GM18909 (cell line): Measurements from ENCODE around the gene MX2.

Source experiments
- ATAC-seq: cut with Tn5 transposase; IDR thresholded peaks from one replicate; pipeline ENCODE4 v1.9.1; 2021; ENCODE audit warnings: mild to moderate bottlenecking; ENCODE audit not compliant: unreplicated experiment, poor library complexity

Gene MX2

DNA sequence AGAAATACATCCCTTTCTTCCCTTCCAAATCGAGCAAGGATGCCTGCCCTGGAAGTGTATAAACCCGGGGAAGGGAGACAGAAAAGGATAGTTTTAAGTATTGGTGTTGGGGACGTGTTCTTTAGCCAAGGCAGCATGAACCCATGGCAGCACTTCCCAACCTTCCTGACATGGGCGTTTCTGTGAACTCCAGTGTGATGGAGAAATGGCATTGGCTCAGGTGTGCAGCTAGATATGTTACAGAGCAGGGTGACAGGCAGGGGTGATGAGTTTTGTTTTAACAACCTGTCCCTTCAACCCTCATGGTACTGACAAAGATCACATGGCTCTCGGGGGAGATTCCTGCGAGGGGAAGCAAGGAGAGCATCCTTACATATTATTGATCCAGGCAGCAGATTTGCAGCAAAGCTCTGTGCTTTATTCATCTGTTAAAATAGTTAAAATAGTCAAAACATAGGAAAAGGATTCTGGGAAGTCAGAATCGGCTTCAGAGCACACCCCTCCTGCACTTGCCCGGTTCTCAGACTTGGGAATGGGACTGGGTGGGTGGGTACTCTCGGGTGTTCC is 68.2 kb downstream of the MX2 start:
- ATAC-seq = no peak

DNA sequence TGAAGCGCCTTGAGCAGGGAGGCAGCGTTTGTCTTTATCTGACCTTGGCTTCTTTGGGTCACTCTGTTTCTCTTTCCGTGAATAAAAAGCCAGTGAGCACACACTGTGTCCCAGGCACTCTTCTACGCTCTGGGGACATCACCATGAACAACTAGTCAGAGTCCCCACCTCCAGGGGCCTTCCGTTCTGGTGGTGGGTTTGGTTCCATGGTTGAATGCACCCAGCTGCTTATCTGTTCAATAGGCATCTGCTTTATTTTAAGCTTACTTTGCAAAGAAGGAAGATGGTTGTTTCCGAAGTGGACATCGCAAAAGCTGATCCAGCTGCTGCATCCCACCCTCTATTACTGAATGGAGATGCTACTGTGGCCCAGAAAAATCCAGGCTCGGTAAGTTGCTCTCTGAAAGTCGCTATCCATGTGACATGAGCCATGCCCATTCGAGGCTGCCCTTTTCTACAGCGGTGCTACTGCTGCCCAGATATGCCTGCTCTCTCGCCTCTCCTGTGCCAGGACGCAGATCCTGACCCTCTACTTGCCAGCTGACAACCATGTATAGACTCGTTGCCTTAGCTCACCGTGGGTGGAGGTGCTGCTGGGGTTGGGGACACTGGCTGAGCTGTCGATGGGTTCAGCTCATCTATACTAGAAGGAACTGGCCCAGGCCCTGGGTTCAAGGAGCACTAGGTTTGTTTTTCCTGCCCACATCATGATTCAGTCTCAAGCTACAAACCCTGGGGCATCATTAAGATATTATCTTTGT is 70.1 kb downstream of the MX2 start:
- ATAC-seq = peak; percentile 79

DNA sequence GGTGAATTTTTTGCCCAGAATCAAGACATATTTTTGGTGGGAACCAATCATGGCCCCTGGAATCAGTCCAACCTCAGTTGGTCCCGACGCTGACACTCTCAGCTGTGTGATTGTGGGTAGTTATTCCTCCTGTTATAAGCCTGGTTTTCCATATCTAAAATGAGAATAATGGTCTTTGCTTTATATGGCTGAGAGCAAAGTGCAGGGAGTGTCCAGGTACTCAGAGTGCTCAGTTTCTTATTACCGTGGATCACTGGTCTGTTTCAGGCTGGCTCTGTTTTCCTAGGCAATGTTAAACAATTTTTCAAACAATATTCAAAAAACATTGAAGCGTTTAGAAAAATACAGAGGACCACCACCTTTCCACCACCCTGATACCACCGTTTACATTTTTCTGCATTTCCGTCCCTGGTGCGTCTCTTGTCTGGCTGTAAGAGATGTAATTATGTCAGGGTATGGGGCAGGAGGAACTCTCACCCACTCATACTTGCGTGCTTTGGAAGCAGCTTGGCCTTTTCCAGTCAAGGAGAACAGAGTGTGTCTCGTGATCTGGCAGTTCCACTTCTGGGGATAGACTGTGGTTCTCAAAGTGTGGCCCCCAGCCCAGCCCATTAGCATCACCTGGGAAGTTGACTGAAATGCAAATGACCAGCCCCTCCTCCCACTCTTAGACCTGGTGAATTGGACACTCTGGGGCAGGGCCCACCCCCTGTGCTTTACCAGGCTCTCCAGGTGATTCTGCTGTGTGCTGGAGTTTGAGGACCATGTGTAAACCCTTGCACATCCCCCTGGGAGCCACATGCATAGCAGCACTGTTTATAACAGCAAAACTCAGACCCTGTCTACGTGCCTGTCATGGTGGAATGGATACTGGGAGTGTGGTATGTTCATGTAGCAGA is 71.0 kb downstream of the MX2 start:
- ATAC-seq = no peak

DNA sequence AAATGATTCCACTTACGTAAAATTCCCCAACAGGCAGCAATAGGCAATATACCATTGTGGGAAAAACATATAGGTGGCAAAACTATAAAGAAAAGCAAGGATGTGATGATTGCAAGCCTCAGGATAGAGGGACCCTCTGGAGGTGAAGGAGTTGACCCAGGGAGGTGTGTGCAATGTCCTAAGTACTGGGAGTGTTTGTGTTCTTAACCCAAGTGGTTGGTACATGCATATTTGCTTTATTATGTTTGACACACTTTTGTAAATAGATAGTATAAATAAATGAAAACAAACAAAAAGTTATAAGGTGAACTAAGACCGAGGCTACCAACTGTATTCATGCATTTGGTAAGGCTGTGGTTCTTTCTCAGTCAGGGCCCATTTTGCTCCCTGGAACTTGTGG is 71.7 kb downstream of the MX2 start:
- ATAC-seq = no peak

DNA sequence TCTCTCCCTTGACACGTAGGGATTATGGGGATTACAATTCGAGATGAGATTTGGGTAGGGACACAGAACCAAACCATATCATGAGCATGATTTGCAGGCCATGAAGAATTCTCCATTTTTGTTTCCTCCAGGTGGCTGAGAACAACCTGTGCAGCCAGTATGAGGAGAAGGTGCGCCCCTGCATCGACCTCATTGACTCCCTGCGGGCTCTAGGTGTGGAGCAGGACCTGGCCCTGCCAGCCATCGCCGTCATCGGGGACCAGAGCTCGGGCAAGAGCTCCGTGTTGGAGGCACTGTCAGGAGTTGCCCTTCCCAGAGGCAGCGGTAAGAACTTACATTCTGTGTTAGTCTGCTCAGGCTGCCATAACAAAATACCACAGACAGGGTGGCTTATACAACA is 73.9 kb downstream of the MX2 start:
- no peak for ATAC-seq

DNA sequence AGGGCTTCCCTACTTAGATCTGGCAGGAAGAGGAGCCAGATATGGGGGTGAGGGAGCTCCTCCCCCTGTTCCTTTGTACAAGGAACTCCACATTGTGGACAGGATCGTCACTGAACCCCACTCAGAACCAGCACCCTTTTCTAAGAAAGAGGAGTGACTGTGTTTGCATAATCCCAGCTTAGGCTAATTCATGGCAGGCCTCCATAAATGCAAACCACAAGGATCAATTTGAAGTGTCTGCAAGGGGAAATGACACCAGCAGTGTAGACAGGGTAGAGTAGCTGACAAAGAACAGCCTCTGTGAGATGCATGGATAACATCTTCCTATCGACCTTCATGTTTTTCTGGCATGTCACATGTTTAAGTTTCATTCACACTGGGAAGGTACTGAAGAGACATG is 75.9 kb downstream of the MX2 start:
- ATAC-seq = no peak

DNA sequence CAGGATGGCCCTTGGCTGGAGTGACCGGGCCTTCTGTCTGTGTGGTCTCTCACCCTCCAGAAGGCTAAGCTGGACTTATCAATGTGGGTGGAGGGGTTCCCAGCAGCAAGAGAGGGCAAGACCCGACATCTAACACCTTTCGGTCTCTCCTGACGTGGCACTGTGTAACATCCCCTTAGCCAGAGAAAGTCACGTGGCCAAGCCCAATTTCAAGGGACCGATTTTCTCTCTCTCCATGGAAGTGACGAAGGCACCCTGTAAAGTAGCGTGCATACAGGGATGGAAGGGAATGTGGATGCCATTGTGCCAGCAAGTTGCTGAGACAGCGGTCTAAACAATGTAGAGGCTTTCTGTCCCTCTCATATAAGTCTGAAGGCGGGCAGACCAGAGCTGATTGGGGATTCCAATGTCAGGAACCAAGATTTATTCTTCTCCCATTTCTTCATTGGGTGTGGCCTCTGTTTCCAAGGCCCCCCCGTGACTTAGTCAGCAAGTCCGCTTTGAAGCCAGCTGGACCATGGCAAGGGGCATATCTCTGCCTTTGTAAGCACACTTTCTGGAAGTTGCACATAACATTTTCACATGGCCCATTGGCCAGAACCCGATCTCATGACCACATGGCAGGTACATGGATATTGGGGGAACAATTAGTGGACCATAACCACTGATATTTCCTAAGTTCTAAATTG is 76.7 kb downstream of the MX2 start:
- no peak for ATAC-seq

DNA sequence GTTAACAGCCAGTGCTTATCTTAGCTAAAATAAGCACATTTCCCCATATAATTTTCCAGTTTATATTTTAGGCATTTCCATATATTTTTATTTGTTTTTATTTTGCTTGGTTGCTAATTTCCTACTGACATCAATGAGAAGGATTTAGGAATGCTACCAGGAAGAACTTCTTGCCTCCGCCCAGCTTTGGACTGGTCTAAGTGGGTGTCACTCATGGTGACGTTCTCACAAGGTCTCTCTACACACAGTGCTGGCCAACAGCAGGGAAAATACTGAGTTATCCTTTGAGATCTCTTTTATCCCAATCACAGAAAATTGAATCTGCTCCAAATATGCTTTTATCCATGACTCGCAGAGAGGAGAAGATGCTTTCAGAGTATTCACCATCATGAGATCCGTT is 77.4 kb downstream of the MX2 start:
- ATAC-seq = no peak

DNA sequence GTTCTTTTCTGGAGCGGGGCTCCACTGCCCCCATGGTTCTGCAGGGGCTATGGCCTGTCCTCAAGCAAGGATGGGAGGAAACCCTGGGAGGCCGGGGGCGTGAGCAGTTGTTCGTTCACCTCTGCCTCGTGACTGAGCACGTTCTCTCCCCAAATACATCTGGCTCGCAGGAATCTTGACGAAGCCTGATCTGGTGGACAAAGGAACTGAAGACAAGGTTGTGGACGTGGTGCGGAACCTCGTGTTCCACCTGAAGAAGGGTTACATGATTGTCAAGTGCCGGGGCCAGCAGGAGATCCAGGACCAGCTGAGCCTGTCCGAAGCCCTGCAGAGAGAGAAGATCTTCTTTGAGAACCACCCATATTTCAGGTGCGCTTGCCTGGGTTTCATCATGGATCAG is 79.7 kb downstream of the MX2 start:
- no peak for ATAC-seq

DNA sequence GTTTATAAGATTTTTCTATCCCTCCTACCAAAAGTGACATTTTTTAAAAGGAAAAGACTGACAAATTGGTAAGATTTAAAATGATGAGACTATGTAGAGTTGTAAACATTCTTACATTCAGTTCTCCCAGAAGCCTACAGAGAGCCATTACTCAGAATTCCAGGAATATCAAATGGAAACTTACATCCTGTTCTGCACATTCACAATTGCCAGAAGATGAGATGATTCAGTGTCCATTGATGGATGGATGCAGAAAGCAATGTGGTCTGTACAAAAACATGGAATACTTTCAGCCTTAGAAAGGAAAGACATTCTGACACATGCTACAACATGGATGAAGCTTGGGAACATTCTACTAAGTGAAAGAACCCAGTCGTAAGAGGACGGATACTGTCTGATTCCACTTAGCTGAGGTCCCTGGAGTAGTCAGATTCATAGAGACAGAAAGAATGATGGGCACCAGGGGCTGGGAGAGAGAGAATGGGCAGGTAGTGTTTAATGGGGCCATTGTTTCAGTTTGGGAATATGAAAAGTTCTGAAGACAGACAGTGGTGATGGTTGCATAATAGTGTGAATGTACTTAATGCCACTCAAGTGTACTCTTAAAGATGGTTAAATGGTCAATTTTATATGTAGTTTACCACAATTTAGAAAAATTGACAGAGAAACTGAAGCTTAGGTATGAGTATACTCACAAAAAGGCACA is 80.8 kb downstream of the MX2 start:
- no peak for ATAC-seq

DNA sequence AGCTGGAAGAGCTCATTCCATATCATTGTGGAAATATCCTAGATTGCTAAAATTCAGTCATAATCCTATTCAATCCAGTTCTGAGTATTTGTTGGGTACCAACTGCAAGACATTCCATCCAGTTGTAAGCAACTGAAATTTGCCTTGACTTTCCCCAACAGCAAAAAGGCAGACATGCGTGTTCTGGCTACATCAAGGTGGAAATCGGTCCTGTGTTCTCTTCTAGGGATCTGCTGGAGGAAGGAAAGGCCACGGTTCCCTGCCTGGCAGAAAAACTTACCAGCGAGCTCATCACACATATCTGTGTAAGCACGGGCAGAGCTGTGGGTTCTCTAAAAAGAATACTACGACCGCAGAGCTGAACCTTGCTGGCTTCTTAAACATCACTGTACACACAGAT is 81.7 kb downstream of the MX2 start:
- no peak for ATAC-seq

DNA sequence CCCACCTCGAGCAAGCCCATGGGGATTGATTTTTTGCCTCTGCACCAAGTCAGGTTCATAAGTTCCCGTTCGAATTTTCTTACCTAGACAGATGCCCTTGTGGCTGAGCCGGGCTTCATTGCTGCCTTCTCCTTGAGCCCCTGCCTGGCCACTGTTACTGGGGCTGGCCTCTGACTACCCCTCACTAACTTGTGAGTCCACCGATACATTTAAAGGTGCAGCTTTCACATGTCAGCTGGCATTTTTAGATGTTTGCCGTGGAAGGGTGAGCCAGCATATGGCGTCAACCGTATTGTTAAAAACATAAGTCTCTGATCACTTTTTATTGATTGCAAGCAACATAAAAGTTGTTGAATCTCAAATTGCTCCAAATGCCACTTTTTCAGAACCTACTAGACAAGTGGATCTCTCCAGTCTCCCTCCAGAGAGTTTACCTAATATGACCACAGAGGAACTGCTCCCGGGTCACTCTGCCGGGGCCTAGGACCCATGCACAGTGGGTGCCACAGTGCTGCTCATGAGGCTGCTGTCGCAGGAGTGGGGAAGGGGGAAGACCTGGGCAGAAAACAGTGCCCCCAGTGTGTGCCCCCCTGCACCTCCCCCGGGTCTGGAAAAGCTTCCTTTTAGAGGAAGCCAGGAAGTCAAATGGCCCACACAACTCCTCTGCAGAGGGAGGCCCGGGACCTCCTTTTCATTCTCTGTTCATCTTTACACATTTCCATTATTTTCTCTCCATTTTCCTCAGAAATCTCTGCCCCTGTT is 83.1 kb downstream of the MX2 start:
- ATAC-seq = no peak

DNA sequence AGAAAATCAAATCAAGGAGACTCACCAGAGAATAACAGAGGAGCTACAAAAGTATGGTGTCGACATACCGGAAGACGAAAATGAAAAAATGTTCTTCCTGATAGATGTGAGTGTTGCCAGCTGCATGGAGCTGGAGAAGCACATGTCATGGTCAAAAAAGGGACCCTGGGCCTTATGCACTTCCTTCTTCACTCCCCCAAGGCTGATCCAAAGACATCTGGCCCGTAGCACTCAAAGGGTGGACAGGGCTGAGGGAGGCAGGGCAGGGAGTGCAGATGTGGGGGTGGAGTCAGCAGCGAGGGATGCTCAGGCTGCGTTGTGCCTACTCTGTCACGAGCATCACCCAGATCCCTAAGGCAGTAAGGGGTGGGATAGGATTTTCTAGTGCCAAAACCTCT is 83.6 kb downstream of the MX2 start:
- ATAC-seq = no peak

DNA sequence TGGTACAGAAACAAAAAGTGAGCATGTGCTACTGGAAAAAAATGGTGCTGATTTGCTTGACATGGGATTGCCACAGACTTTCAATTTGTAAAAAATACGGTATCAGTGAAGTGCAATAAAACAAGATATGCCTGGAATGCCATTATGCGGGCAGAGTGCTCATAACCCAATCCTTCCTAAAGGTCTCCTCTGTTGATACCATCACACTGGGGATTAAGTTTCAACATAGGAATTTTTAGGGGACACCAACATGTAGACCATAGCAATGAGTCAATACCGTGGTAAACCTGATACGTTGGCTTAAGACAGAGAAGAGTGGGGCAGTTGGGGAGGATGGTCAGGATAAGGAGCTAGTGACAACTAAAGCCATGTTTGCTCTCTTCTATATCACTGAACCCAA is 84.8 kb downstream of the MX2 start:
- no peak for ATAC-seq

DNA sequence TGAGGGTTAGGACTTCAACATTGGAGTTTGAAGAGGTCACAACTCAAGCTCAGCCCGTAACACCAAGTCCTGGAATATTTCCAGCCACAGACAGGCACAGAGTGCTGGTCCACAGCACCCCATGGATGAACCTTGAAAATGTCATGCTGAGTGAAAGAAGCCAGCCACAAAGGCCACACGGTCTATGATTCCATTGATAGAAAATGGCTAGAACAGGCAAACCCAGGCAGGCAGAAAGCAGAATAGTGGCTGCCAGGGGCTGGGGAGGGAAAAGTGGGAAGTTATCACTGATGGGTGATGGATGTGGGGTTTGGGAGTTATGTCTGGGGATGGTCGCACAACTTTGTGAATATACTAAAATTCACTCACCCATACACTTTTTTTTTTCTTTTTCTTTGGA is 85.5 kb downstream of the MX2 start:
- ATAC-seq = no peak

DNA sequence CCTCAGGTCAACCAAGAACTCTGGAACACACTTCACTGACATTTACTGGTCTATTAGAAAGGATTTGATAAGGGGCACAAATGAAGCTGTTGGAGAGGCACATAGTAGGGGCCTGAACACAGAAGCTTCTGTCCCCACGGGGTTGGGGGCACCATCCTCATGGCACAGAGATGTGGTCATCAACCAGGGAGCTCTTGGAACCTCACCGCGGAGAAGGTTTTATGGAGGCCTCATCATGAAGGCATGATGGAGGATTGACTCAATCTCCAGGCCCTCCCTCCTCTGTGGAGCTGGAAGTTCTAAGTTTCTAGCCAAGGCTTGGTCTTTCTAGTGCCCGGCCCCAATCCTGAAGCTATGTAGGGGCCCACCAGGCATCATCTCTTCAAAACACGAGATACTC is 87.8 kb downstream of the MX2 start:
- no peak for ATAC-seq

DNA sequence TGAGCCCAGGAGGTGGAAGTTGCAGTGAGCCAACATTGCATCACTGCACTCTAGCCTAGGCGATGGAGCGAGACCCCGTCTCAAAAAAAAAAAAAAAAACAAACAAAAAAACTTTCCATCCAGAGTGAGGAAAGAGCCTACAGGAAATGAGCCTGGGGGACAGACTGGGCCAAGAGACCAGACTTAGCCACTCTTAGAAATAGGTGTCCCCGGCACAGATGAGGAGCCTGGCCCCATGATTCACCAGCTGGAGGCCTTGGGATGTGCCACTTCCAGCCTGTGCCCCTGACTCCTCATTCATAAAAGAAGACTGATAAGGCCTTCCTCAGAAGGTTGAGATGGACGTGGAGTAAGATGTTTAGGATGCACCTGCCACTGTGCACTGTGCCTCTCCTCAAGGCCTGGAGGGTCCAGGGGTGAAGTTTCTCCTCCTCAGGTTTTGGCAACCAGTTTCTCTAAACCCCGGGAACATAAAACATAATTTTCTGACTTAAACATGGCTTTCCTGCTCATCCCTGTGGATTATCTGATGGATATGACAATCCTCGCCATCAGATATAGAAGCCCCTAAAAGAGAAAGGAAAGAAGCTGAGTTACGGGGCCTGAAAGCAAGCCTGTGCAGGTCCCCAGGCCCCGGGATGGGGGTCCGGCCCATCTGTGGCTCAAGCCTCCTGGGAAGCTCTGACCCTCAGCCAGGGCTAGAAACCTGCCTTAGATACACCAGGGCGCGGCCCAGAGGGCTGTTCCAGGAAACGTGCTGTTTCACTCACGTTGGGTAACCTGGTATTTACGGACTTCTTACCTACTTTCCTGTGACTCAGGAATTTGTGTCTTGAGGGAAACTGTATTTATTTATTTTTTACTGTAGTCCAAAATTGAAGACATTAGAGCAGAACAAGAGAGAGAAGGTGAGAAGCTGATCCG is 90.2 kb downstream of the MX2 start:
- ATAC-seq = no peak

DNA sequence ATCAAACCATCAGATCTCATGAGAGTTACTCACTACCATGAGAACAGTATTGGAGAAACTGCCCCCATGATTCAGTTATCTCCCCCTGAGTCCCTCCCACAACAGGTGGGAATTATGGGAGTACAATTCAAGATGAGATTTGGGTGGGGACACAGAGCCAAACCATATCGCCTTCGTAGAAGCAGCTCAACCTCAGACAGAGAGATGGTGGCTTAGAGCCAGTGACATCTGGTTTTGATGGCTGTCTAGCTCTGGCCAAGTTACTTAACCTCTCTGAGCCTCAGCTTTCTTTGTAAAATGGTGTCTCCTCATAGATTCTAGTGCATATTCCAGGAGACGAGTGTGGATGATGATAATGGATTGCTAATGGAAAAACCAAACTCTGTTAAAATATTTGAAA is 91.4 kb downstream of the MX2 start:
- no peak for ATAC-seq

DNA sequence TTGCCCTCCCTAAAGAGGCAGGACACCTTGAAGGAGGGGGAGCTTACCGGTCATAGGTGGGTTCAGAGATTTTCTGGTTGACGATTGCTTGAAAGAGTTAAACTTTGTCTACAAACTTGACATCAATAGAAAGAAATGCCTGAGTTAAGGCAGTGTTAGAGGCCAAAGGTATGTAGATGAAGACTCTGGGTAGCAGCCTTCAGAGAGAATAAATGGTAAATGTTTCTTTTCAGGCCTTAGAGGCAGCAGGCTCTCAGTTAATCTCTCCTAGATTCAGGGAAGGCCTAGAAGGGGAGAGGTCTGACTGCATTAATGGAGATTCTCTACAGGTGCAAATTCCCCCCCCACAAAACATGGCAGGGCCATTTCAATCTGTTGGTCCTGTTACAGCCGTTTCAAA is 91.9 kb downstream of the MX2 start:
- ATAC-seq = no peak
